Kidney (tissue), 14 donors: ENCODE measurements around the gene PPP2R5B. TPM values are rescaled to one million over a fixed set of nuclear protein-coding genes. Genes with fewer than 3 reads are reported as not detected.
A peak's percentile ranks its signal among the peaks of the same experiment; 100 is the strongest.

Experiments
- DNase-seq, 5 donors: peaks; one replicate each; pipeline ENCODE4 v3.0.0-alpha.2; 2013 to 2020
- FAIRE-seq: peaks from 2 replicates; lab custom pipeline; 2012; peaks lifted over from hg19 to GRCh38; lab: Jason Lieb, UNC
- H3K27ac ChIP-seq, 2 donors: one replicate each; pipeline ENCODE4 v1.7.0; 2013; ENCODE audit warnings: low read depth in 2 of 2, low read length in 2 of 2, inconsistent platforms in 1 of 2
- H3K27me3 ChIP-seq: one replicate; pipeline ENCODE4 v1.7.1; 2013; ENCODE audit warnings: low read length, inconsistent platforms; ENCODE audit not compliant: control insufficient read depth, insufficient read depth
- H3K36me3 ChIP-seq, 3 donors: one replicate each; pipeline versions ENCODE4 v1.7.0 to v1.7.1; 2013; ENCODE audit warnings: low read length in 3 of 3, control low read depth in 1 of 3, inconsistent platforms in 1 of 3; ENCODE audit not compliant: insufficient read depth in 3 of 3, control insufficient read depth in 2 of 3
- H3K4me1 ChIP-seq, 3 donors: one replicate each; pipeline versions ENCODE4 v1.7.0 to v1.7.1; 2013; ENCODE audit warnings: low read length in 3 of 3, inconsistent platforms in 1 of 3, low read depth in 1 of 3; ENCODE audit not compliant: control insufficient read depth in 2 of 3, insufficient read depth in 2 of 3
- H3K4me3 ChIP-seq, 3 donors: one replicate each; pipeline versions ENCODE4 v1.7.0 to v1.8.1; 2013; ENCODE audit warnings: low read length in 3 of 3, control low read depth in 1 of 3, inconsistent platforms in 1 of 3
- H3K9ac ChIP-seq, 3 donors: one replicate each; pipeline versions ENCODE4 v1.7.0 to v1.7.1; 2013; ENCODE audit warnings: low read length in 3 of 3, control low read depth in 1 of 3, inconsistent platforms in 1 of 3
- H3K9me3 ChIP-seq, 3 donors: one replicate each; pipeline versions ENCODE4 v1.7.0 to v1.7.1; 2013; ENCODE audit warnings: low read length in 3 of 3, control low read depth in 1 of 3, inconsistent platforms in 1 of 3; ENCODE audit not compliant: control insufficient read depth in 2 of 3, insufficient read depth in 1 of 3
- intact Hi-C: fragments of 100-400 bp; cut with DNase I; formaldehyde crosslinking; loops from one replicate; pipeline ENCODE4 v1.11.1; 2022
- polyA plus RNA-seq: library from polyadenylated mRNA; stranded (reverse); fragments of 350-450 nt; fragmentation: Illumina TruSeq; extraction: RNeasy Lipid Tissue Mini Kit (QIAGEN cat#74804); gene quantifications from one replicate; pipeline ENCODE4 v1.2.3, GENCODE V29; 2014; ENCODE audit warnings: low read depth, low replicate concordance; ENCODE audit not compliant: insufficient read depth
- total RNA-seq: library from RNA; stranded (reverse); fragmentation: NEBNext Ultra II Directional; extraction: Animal tissue kit (Norgen Biotek cat#: 25700); gene quantifications from one replicate; pipeline ENCODE4 v1.2.1, GENCODE V29; 2021
- TF ChIP-seq, protein P1 (sequence below): IDR thresholded peaks from 3 replicates; pipeline ENCODE4 v1.5.1; 2012; ENCODE audit warnings: mild to moderate bottlenecking, moderate library complexity, borderline replicate concordance; ENCODE audit not compliant: insufficient read depth; ENCODE audit errors: extremely low read depth
- donor health status: control.
- donor health status: control.
- donor health status: control.
- donor health status: control.
- donor health status: control.
- donor health status: DM: yes; HTN: yes; CAD: no.
- donor health status: Normal renal cell carcinoma (clear cell type).

Gene PPP2R5B
- total and polyA plus RNA-seq, 2 donors from 2014 or later, result 16.8 to 21.2 TPM

DNA sequence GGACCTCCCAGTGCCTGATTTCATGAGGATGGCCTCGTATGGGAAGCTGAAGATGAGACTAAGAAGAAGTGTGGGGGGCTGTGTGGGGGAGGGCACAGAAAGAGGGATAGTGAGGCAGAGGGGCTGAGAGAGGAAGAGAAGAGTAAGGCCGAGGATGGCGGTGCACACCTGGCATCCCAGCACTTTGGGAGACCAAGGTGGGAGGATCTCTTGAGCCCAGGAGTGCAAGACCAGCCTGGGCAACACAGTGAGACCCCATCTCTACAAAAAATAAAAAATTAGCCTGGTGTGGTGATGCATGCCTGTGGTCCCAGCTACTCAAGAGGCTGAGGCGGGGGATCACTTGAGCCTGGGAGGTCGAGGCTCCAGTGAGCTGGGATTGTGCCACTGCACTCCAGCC is 32.6 kb upstream of the PPP2R5B start:
- no peaks in the 10 kb centered on the region for H3K36me3 ChIP-seq
- peak overlapping the region in 1 of 3 donors; percentile 58 for H3K9ac ChIP-seq
- H3K4me3 ChIP-seq, result peak overlapping the region in 2 of 3 donors; percentile 68 to 69
- FAIRE-seq (no peak), DNase-seq (no peak)
- H3K27me3 ChIP-seq, result no peaks in the 10 kb centered on the region
- peaks cover 0 to 28% (median 3%) of the 10 kb centered on the region in 3 donors for H3K4me1 ChIP-seq
- TF ChIP-seq, protein P1, sequence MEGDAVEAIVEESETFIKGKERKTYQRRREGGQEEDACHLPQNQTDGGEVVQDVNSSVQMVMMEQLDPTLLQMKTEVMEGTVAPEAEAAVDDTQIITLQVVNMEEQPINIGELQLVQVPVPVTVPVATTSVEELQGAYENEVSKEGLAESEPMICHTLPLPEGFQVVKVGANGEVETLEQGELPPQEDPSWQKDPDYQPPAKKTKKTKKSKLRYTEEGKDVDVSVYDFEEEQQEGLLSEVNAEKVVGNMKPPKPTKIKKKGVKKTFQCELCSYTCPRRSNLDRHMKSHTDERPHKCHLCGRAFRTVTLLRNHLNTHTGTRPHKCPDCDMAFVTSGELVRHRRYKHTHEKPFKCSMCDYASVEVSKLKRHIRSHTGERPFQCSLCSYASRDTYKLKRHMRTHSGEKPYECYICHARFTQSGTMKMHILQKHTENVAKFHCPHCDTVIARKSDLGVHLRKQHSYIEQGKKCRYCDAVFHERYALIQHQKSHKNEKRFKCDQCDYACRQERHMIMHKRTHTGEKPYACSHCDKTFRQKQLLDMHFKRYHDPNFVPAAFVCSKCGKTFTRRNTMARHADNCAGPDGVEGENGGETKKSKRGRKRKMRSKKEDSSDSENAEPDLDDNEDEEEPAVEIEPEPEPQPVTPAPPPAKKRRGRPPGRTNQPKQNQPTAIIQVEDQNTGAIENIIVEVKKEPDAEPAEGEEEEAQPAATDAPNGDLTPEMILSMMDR, result no peak
- intact Hi-C loops, result loop anchor here (5.0 kb wide), 1 partner anchor 40 kb away; no protein-coding TSS in a partner anchor
- no peaks in the 10 kb centered on the region for H3K9me3 ChIP-seq
- H3K27ac ChIP-seq, result peak overlapping the region; percentile 27 to 57

- H3K9me3 ChIP-seq, result no peaks in the 10 kb centered on the region
- TF ChIP-seq, protein P1, result no peak
- intact Hi-C loops, result loop anchor here (5.0 kb wide), 1 partner anchor 40 kb away; no protein-coding TSS in a partner anchor
- no peaks in the 10 kb centered on the region for H3K27me3 ChIP-seq
- H3K9ac ChIP-seq, result peak overlapping the region in 1 of 3 donors; percentile 58
- no peak for FAIRE-seq
- H3K4me1 ChIP-seq, result peaks cover 0 to 28% (median 3%) of the 10 kb centered on the region in 3 donors
- no peaks in the 10 kb centered on the region for H3K36me3 ChIP-seq
- H3K4me3 ChIP-seq, result peak overlapping the region in 2 of 3 donors; percentile 68 to 69
- peak overlapping the region; percentile 57 to 69 for H3K27ac ChIP-seq
- DNase-seq, result peak in 1 of 5 donors; percentile 73
Measured at GRCh38 chr11:64892411-64892831, 32.1 kb upstream of the PPP2R5B start.

- H3K27me3 ChIP-seq, result no peaks in the 10 kb centered on the region
- peaks cover 0 to 28% (median 3%) of the 10 kb centered on the region in 3 donors for H3K4me1 ChIP-seq
- peak overlapping the region; percentile 57 to 69 for H3K27ac ChIP-seq
- intact Hi-C loops, result loop anchor here (5.0 kb wide), 1 partner anchor 41 kb away; no protein-coding TSS in a partner anchor
- peak overlapping the region in 2 of 3 donors; percentile 68 to 69 for H3K4me3 ChIP-seq
- peaks cover 0 to 3% (median 0%) of the 10 kb centered on the region in 3 donors for H3K36me3 ChIP-seq
- no peaks in the 10 kb centered on the region for H3K9me3 ChIP-seq
- peak overlapping the region in 2 of 3 donors; percentile 48 to 58 for H3K9ac ChIP-seq
- TF ChIP-seq, protein P1, result no peak
- FAIRE-seq, result no peak
- DNase-seq, result no peak
Measured at GRCh38 chr11:64892838-64893193, 31.7 kb upstream of the PPP2R5B start.
